ENCODE data around the gene MAFG. TPM values are rescaled to one million over a fixed set of nuclear protein-coding genes. Genes with fewer than 3 reads are reported as not detected.

MAFG gene
- polyA plus RNA-seq, 1 donor from 2014 or later = 11.8 TPM

- Histone ChIP-seq H3F3A (ENCODE audit: insufficient read depth, low read length, poor library complexity, severe bottlenecking) (no peaks in the 10 kb centered on the region), H3K27me3 (ENCODE audit: insufficient read depth, low read depth, low read length) (no peaks in the 10 kb centered on the region), H3K9me2 (ENCODE audit: insufficient read depth, low read length) (no peaks in the 10 kb centered on the region), H3K4me2 (ENCODE audit: low read length) (peak overlapping the region; percentile 73), H3K9me3 (ENCODE audit: low read length) (no peaks in the 10 kb centered on the region), H3K36me3 (ENCODE audit: insufficient read depth, low read length) (no peaks in the 10 kb centered on the region), H2AFZ (ENCODE audit: low read depth, low read length) (no peak overlapping the region), H3K79me2 (replicated peaks; ENCODE audit: insufficient read depth, low read length) (peaks cover 23% of the 10 kb centered on the region), H3K4me3 (ENCODE audit: low read length) (peak overlapping the region; percentile 72), H3K9ac (ENCODE audit: low read length) (peak overlapping the region; percentile 68), H3K27ac (ENCODE audit: low read length) (no peak overlapping the region), H4K20me1 (ENCODE audit: insufficient read depth) (no peaks in the 10 kb centered on the region)
- TF ChIP-seq RAD21 (conservative IDR thresholded peaks at IDR 0.05) (no peak), REST (IDR thresholded peaks at IDR 0.05; ENCODE audit: borderline replicate concordance) (no peak), CTCF (IDR thresholded peaks at IDR 0.05; ENCODE audit: poor library complexity, severe bottlenecking) (no peak), MXI1 (conservative IDR thresholded peaks at IDR 0.05; ENCODE audit: poor library complexity, severe bottlenecking) (no peak), EZH2 (IDR thresholded peaks at IDR 0.05; ENCODE audit: borderline replicate concordance, insufficient read depth, low read length, poor library complexity, severe bottlenecking) (no peak), POLR2AphosphoS5 (IDR thresholded peaks at IDR 0.05) (no peak), TAF1 (IDR thresholded peaks at IDR 0.05; ENCODE audit: low read depth) (no peak), SMC3 (conservative IDR thresholded peaks at IDR 0.05; ENCODE audit: poor library complexity) (no peak), EP300 (conservative IDR thresholded peaks at IDR 0.05; ENCODE audit: poor library complexity, severe bottlenecking) (no peak)
Measured at GRCh38 chr17:81925860-81926450, 1.6 kb downstream of the MAFG start.

DNA sequence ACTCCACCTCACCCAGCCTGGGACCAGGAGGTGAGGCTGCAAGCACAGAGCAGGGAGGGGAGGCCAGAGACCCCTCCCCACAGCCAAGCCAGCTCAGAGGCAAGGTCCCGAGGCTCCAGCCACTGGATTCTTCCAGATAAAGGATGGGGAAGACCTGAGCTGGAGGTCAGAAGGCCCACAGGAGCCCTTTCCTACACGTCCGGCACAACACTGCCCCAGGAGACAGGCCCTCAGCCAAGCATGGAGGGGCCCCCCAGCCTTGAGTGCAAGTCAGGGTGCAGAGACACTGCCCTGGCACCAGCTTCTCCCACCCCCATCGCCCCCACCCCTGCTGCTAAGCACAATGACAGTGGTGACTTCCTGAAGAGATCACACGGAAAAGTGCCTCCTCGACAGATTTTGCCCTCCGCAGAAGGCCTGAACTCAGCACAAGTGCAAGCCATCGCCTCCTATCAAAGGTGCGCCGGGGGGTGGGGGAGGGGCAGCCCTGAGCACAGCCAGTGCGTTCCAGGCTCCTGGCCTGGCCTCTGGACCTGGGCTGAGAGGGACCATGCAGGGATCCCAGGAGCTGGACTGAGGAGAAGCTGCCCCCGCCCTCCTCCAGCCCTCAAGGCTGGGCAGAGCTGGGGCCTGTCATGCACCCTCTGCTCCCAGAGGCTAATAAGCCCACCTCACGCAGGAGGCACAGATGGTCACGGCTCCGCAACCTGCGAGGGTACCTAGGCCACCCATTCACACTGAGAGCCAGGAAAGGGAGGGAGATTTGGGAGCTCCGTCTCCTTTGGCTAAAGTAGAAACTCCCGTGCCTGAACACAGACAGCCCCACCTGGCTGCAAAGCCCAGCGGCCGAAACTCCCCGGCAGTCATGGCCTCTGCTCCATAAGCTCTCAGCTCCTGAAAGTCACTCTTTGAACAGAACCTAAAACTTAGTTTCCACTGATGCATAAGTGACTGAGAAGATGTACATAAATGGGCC is 2.7 kb downstream of the MAFG start:
- Histone ChIP-seq H3K4me2 (ENCODE audit: low read length) (no peak overlapping the region), H4K20me1 (ENCODE audit: insufficient read depth) (no peaks in the 10 kb centered on the region), H2AFZ (ENCODE audit: low read depth, low read length) (no peak overlapping the region), H3F3A (ENCODE audit: insufficient read depth, low read length, poor library complexity, severe bottlenecking) (no peaks in the 10 kb centered on the region), H3K27ac (ENCODE audit: low read length) (no peak overlapping the region), H3K9me2 (ENCODE audit: insufficient read depth, low read length) (no peaks in the 10 kb centered on the region), H3K9ac (ENCODE audit: low read length) (no peak overlapping the region), H3K79me2 (replicated peaks; ENCODE audit: insufficient read depth, low read length) (peaks cover 23% of the 10 kb centered on the region), H3K27me3 (ENCODE audit: insufficient read depth, low read depth, low read length) (no peaks in the 10 kb centered on the region), H3K9me3 (ENCODE audit: low read length) (no peaks in the 10 kb centered on the region), H3K4me3 (ENCODE audit: low read length) (no peak overlapping the region), H3K36me3 (ENCODE audit: insufficient read depth, low read length) (no peaks in the 10 kb centered on the region)
- TF ChIP-seq SMC3 (conservative IDR thresholded peaks at IDR 0.05; ENCODE audit: poor library complexity) (no peak), CTCF (IDR thresholded peaks at IDR 0.05; ENCODE audit: poor library complexity, severe bottlenecking) (no peak), MXI1 (conservative IDR thresholded peaks at IDR 0.05; ENCODE audit: poor library complexity, severe bottlenecking) (no peak), EZH2 (IDR thresholded peaks at IDR 0.05; ENCODE audit: borderline replicate concordance, insufficient read depth, low read length, poor library complexity, severe bottlenecking) (no peak)
